Measurements from ENCODE around the gene GAS7. TPM values are rescaled to one million over a fixed set of nuclear protein-coding genes. Genes with fewer than 3 reads are reported as not detected.
A peak's percentile ranks its signal among the peaks of the same experiment; 100 is the strongest.

GAS7 gene
- total RNA-seq, 2 donors from 2014 or later: 69.0 to 70.8 TPM

GRCh38 chr17:9880582-9880999 lies 317.8 kb downstream of the GAS7 start:
- TF ChIP-seq CTCF (IDR thresholded peaks at IDR 0.05): no peak
- Histone ChIP-seq H3K27me3 (replicated peaks; ENCODE audit: insufficient read depth) (no peaks in the 10 kb centered on the region), H3K36me3 (no peaks in the 10 kb centered on the region), H3K4me3 (no peak overlapping the region), H3K4me1 (ENCODE audit: control insufficient read depth in 1 of 2, low read depth in 2 of 2) (peaks cover 5 to 7% of the 10 kb centered on the region in 2 donors), H3K9me3 (peaks cover 3% of the 10 kb centered on the region), H3K27ac (no peak overlapping the region)
- ATAC-seq (ENCODE audit: insufficient number of reproducible peaks, low FRiP score, low read depth) (no peak), DNase-seq (ENCODE audit: low spot score) (no peak)

- H3K4me3 ChIP-seq: no peak overlapping the region
- H3K27ac ChIP-seq: no peak overlapping the region
- DNase-seq (ENCODE audit: low spot score): no peak
- no peaks in the 10 kb centered on the region for H3K27me3 ChIP-seq (replicated peaks; ENCODE audit: insufficient read depth)
- no peaks in the 10 kb centered on the region for H3K36me3 ChIP-seq
- ATAC-seq (ENCODE audit: insufficient number of reproducible peaks, low FRiP score, low read depth): no peak
- TF ChIP-seq CTCF (IDR thresholded peaks at IDR 0.05): no peak
- peaks cover 3% of the 10 kb centered on the region for H3K9me3 ChIP-seq
- H3K4me1 ChIP-seq (ENCODE audit: control insufficient read depth in 1 of 2, low read depth in 2 of 2): peaks cover 12 to 16% of the 10 kb centered on the region in 2 donors
Measured at GRCh38 chr17:9878786-9879525, 319.4 kb downstream of the GAS7 start.

GRCh38 chr17:9878356-9878755 lies 320.1 kb downstream of the GAS7 start:
- TF ChIP-seq CTCF (IDR thresholded peaks at IDR 0.05): no peak
- H3K4me1 ChIP-seq (ENCODE audit: control insufficient read depth in 1 of 2, low read depth in 2 of 2): peaks cover 12 to 16% of the 10 kb centered on the region in 2 donors
- no peak overlapping the region for H3K4me3 ChIP-seq
- H3K36me3 ChIP-seq: no peaks in the 10 kb centered on the region
- peaks cover 3% of the 10 kb centered on the region for H3K9me3 ChIP-seq
- no peak overlapping the region for H3K27ac ChIP-seq
- H3K27me3 ChIP-seq (replicated peaks; ENCODE audit: insufficient read depth): no peaks in the 10 kb centered on the region
- ATAC-seq (ENCODE audit: insufficient number of reproducible peaks, low FRiP score, low read depth) (no peak), DNase-seq (ENCODE audit: low spot score) (no peak)

- Histone ChIP-seq H3K9me3 (no peaks in the 10 kb centered on the region), H3K4me3 (no peak overlapping the region), H3K27ac (peak overlapping the region in 1 of 2 donors; percentile 3), H3K36me3 (no peaks in the 10 kb centered on the region), H3K27me3 (replicated peaks; ENCODE audit: insufficient read depth) (no peaks in the 10 kb centered on the region), H3K4me1 (ENCODE audit: control insufficient read depth in 1 of 2, low read depth in 2 of 2) (peaks cover 12 to 16% of the 10 kb centered on the region in 2 donors)
- ATAC-seq (ENCODE audit: insufficient number of reproducible peaks, low FRiP score, low read depth) (no peak), DNase-seq (ENCODE audit: low spot score) (no peak)
- TF ChIP-seq CTCF (IDR thresholded peaks at IDR 0.05): no peak
Measured at GRCh38 chr17:9875441-9875840, 323.0 kb downstream of the GAS7 start.

DNA sequence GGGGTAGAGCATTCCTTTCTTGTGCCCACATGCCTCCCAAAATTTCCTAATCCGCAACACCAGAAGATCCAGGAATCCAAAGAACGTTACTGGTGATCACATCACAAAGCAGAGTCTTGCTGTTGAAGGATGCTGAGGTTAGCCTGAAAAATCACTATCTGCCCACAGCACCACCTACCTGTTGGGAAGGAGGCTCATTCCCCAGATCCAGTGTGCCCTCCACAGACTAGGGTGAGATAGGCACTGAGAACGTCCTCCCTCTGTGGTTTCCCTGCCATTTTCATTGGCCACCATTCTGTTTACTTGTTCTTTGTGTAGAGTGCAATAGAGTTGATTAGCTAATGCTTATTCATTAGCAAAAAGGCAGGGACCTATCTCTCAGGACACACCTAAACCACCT lies 323.7 kb downstream of the GAS7 start:
- Histone ChIP-seq H3K9me3 (no peaks in the 10 kb centered on the region), H3K36me3 (no peaks in the 10 kb centered on the region), H3K27ac (no peak overlapping the region), H3K27me3 (replicated peaks; ENCODE audit: insufficient read depth) (no peaks in the 10 kb centered on the region), H3K4me1 (ENCODE audit: control insufficient read depth in 1 of 2, low read depth in 2 of 2) (peaks cover 12 to 16% of the 10 kb centered on the region in 2 donors), H3K4me3 (no peak overlapping the region)
- no peak for DNase-seq (ENCODE audit: low spot score)
- TF ChIP-seq CTCF (IDR thresholded peaks at IDR 0.05): no peak
- no peak for ATAC-seq (ENCODE audit: insufficient number of reproducible peaks, low FRiP score, low read depth)

All from thoracic aorta (tissue), 2 donors.